HepG2 (cell line): ENCODE results near the gene COX5B. TPM values are rescaled to one million over a fixed set of nuclear protein-coding genes. Genes with fewer than 3 reads are reported as not detected.

Experiments used
- ARNT ChIP-seq: fragments of 450-650 bp; IDR thresholded peaks from 2 replicates; pipeline ENCODE4 v1.6.1; 2017
- CBX2 ChIP-seq, 2 experiments: fragments of 200-600 bp in 1 of 2; sonication (generic); formaldehyde crosslinking in 1 of 2; IDR thresholded peaks; 2 replicates each; pipeline versions ENCODE4 v1.7.0 to v1.8.1; 2018 to 2022; ENCODE audit warnings: low read depth in 2 of 2, low read length in 1 of 2, mild to moderate bottlenecking in 1 of 2, missing genetic modification reagents in 1 of 2
- DRAP1 ChIP-seq: IDR thresholded peaks from 2 replicates; pipeline ENCODE4 v1.6.1; 2016; ENCODE audit warnings: missing genetic modification reagents, missing compliant biosample characterization
- FOXA1 ChIP-seq, 2 experiments: fragments of 450-650 bp in 1 of 2; sonication (generic) in 1 of 2; formaldehyde crosslinking in 1 of 2; IDR thresholded peaks; 2 replicates each; pipeline versions ENCODE4 v1.4.0 to v1.6.1; 2016 to 2020; ENCODE audit warnings: missing genetic modification reagents in 1 of 2
- HMGA1 ChIP-seq: sonication (generic); formaldehyde crosslinking; conservative IDR thresholded peaks from 2 replicates; pipeline ENCODE4 v1.4.0; 2020; ENCODE audit warnings: missing genetic modification reagents
- MYC ChIP-seq: sonication (generic); formaldehyde crosslinking; IDR thresholded peaks from 2 replicates; pipeline ENCODE4 v1.9.0; 2021; ENCODE audit warnings: missing genetic modification reagents, borderline replicate concordance
- NFRKB ChIP-seq: fragments of 450-650 bp; IDR thresholded peaks from 2 replicates; pipeline ENCODE4 v1.6.1; 2017
- SIN3A ChIP-seq: IDR thresholded peaks from 2 replicates; pipeline ENCODE4 v1.6.1; 2011; ENCODE audit warnings: low read depth, mild to moderate bottlenecking, control low read depth, low read length, borderline replicate concordance
- SNAPC2 ChIP-seq: sonication (generic); formaldehyde crosslinking; IDR thresholded peaks from 2 replicates; pipeline ENCODE4 v1.8.1; 2022; ENCODE audit warnings: mild to moderate bottlenecking, missing genetic modification reagents
- SOX6 ChIP-seq, 2 experiments: fragments of 450-650 bp in 1 of 2; sonication (generic) in 1 of 2; formaldehyde crosslinking in 1 of 2; IDR thresholded peaks; 2 replicates each; pipeline versions ENCODE4 v1.4.0 to v1.6.1; 2017 to 2020; ENCODE audit warnings: antibody characterized with exemption in 1 of 2, mild to moderate bottlenecking in 1 of 2, missing genetic modification reagents in 1 of 2
- TAF15 ChIP-seq: fragments of 200-400 bp; formaldehyde crosslinking; IDR thresholded peaks from one replicate; pipeline ENCODE4 v1.6.1; 2018; ENCODE audit warnings: mild to moderate bottlenecking, low read depth, low read length; ENCODE audit not compliant: poor library complexity, severe bottlenecking
- TFE3 ChIP-seq: IDR thresholded peaks from 2 replicates; pipeline ENCODE4 v1.6.1; 2016
- ZBTB39 ChIP-seq: sonication (generic); formaldehyde crosslinking; IDR thresholded peaks from 2 replicates; pipeline ENCODE4 v1.5.0; 2020; ENCODE audit warnings: missing genetic modification reagents
- ZFP62 ChIP-seq: sonication (generic); formaldehyde crosslinking; IDR thresholded peaks from 2 replicates; pipeline ENCODE4 v1.4.0; 2020; ENCODE audit warnings: missing genetic modification reagents
- ZNF12 ChIP-seq: sonication (generic); formaldehyde crosslinking; IDR thresholded peaks from 2 replicates; pipeline ENCODE4 v1.5.0; 2020; ENCODE audit warnings: missing genetic modification reagents
- ZNF24 ChIP-seq: fragments of 450-650 bp; IDR thresholded peaks from 2 replicates; pipeline ENCODE4 v1.6.1; 2017; ENCODE audit warnings: antibody characterized with exemption, mild to moderate bottlenecking
- ZNF34 ChIP-seq: sonication (generic); formaldehyde crosslinking; IDR thresholded peaks from 2 replicates; pipeline ENCODE4 v1.4.0; 2020; ENCODE audit warnings: mild to moderate bottlenecking, missing genetic modification reagents, borderline replicate concordance
- ZNF367 ChIP-seq: sonication (generic); formaldehyde crosslinking; IDR thresholded peaks from 2 replicates; pipeline ENCODE4 v1.4.0; 2020; ENCODE audit warnings: missing genetic modification reagents, borderline replicate concordance
- ZNF441 ChIP-seq: sonication (generic); formaldehyde crosslinking; IDR thresholded peaks from 2 replicates; pipeline ENCODE4 v1.7.0; 2021; ENCODE audit warnings: missing genetic modification reagents, borderline replicate concordance
- ZNF614 ChIP-seq: IDR thresholded peaks from 2 replicates; pipeline ENCODE4 v1.6.1; 2018; ENCODE audit warnings: missing biosample characterization, missing genetic modification reagents, inconsistent platforms, borderline replicate concordance
- ZNF790 ChIP-seq: sonication (generic); formaldehyde crosslinking; IDR thresholded peaks from 2 replicates; pipeline ENCODE4 v1.8.0; 2022; ENCODE audit warnings: missing genetic modification reagents, mild to moderate bottlenecking, borderline replicate concordance
- ZNF839 ChIP-seq: sonication (generic); formaldehyde crosslinking; IDR thresholded peaks from 2 replicates; pipeline ENCODE4 v1.4.0; 2020; ENCODE audit warnings: missing genetic modification reagents, mild to moderate bottlenecking, borderline replicate concordance
- polyA plus RNA-seq, 8 experiments: library from polyadenylated mRNA; depleted of rRNA in 3 of 8; stranded (reverse) in 7 of 8; unstranded in 1 of 8; fragments of >200 nt; fragmentation: Illumina TruSeq in 4 of 8; extraction: Trizol in 4 of 8; gene quantifications; 2 replicates each; pipeline versions ENCODE4 v1.2.1 to v1.2.3, GENCODE V29; 2011 to 2016; ENCODE audit warnings: low read depth in 4 of 8, missing spikeins in 1 of 8, mixed read lengths in 1 of 8; ENCODE audit not compliant: insufficient read depth in 1 of 8
- total RNA-seq, 5 experiments: library from RNA; depleted of rRNA; stranded (reverse); fragments of >200 nt; fragmentation: Illumina TruSeq; extraction: Trizol; gene quantifications; 2 replicates each; pipeline ENCODE4 v1.2.3, GENCODE V29; 2016; ENCODE audit warnings: low read depth in 1 of 5

The COX5B gene
- total and polyA plus RNA-seq, 2 of the 13 experiments (the other 11 are each of a cell fraction or from before 2014, with no cell fraction given), result 453 to 536 TPM

- 0 out of 2 replicates have a peak, but pooled peaks have one; percentile 50 for TF ChIP-seq ZNF614 (CRISPR knock-in tag)
- TF ChIP-seq ZNF12 (CRISPR knock-in tag), result no peak
- TF ChIP-seq TFE3 (CRISPR knock-in tag), result peak; percentile 64; the same call in 1 of the 2 replicates
- TF ChIP-seq ZNF34 (CRISPR knock-in tag), result no peak
- no peak for TF ChIP-seq FOXA1 (IDR thresholded peaks at IDR 0.05)
- TF ChIP-seq FOXA1 (CRISPR knock-in tag; IDR thresholded peaks at IDR 0.05), result no peak
- peak; percentile 20; the same call in 1 of the 2 replicates for TF ChIP-seq SIN3A
- no peak for TF ChIP-seq SOX6 (IDR thresholded peaks at IDR 0.05)
- TF ChIP-seq SOX6 (CRISPR knock-in tag; IDR thresholded peaks at IDR 0.05), result peak; percentile 73
- no peak for TF ChIP-seq ZNF367 (CRISPR knock-in tag)
- TF ChIP-seq SNAPC2 (CRISPR knock-in tag), result peak; percentile 4; the same call in 1 of the 2 replicates
- TF ChIP-seq ZFP62, result no peak
- no peak for TF ChIP-seq ZNF839 (CRISPR knock-in tag)
- TF ChIP-seq ZNF790 (CRISPR knock-in tag), result peak; percentile 66; the same call in 1 of the 2 replicates
- no peak for TF ChIP-seq ZNF441 (CRISPR knock-in tag)
- TF ChIP-seq CBX2 (IDR thresholded peaks at IDR 0.05; ENCODE audit: low read depth, low read length), result no peak
- TF ChIP-seq CBX2 (CRISPR knock-in tag; IDR thresholded peaks at IDR 0.05; ENCODE audit: low read depth), result no peak
- no peak for TF ChIP-seq ARNT
- TF ChIP-seq HMGA1, result no peak
- peak; percentile 29; the same call in 1 of the 2 replicates for TF ChIP-seq MYC (CRISPR knock-in tag)
- no peak for TF ChIP-seq ZNF24
- TF ChIP-seq ZBTB39 (CRISPR knock-in tag), result no peak
- TF ChIP-seq TAF15, result no peak
- peak; percentile 96 for TF ChIP-seq DRAP1 (CRISPR knock-in tag)
- no peak for TF ChIP-seq NFRKB
These were observed 18.2 kb downstream of the COX5B start, which contains the start of gene ACTR1B (continued) for GRCh38 chr2:97663962-97664635.
